HG03460 (cell line): ENCODE data around the gene MED13L.

Source experiments
- ATAC-seq: cut with Tn5 transposase; IDR thresholded peaks from one replicate; pipeline ENCODE4 v1.9.1; 2021; ENCODE audit not compliant: unreplicated experiment

MED13L gene

GRCh38 chr12:116277467-116278278 lies at the start of gene MED13L:
MED13L (minus strand) TSS chr12:116277693; CDS start chr12:116277131, 562 bp downstream.
- peak; percentile 80 for ATAC-seq

GRCh38 chr12:116325336-116325664 lies 47.8 kb upstream of the MED13L start:
- ATAC-seq = peak; percentile 82

GRCh38 chr12:116324654-116325335 lies 47.3 kb upstream of the MED13L start:
- peak; percentile 42 for ATAC-seq

GRCh38 chr12:116323406-116324386 lies 46.2 kb upstream of the MED13L start:
- no peak for ATAC-seq

GRCh38 chr12:116321913-116322312 lies 44.4 kb upstream of the MED13L start:
- no peak for ATAC-seq

- no peak for ATAC-seq
These were observed 43.3 kb upstream of the MED13L start for GRCh38 chr12:116320791-116321217.

GRCh38 chr12:116319898-116320621 lies 42.6 kb upstream of the MED13L start:
- ATAC-seq = no peak

- no peak for ATAC-seq
These were observed 41.9 kb upstream of the MED13L start for GRCh38 chr12:116319233-116319897.

- no peak for ATAC-seq
These were observed 41.2 kb upstream of the MED13L start for GRCh38 chr12:116318576-116319232.

- no peak for ATAC-seq
These were observed 40.6 kb upstream of the MED13L start for GRCh38 chr12:116317986-116318575.

- no peak for ATAC-seq
These were observed 39.6 kb upstream of the MED13L start for GRCh38 chr12:116317139-116317538.

- no peak for ATAC-seq
These were observed 37.0 kb upstream of the MED13L start for GRCh38 chr12:116314477-116314876.

GRCh38 chr12:116313194-116313927 lies 35.9 kb upstream of the MED13L start:
- ATAC-seq = no peak

- ATAC-seq = no peak
These were observed 32.6 kb upstream of the MED13L start for GRCh38 chr12:116310082-116310481.

GRCh38 chr12:116309343-116309742 lies 31.9 kb upstream of the MED13L start:
- no peak for ATAC-seq

- ATAC-seq = no peak
These were observed 31.2 kb upstream of the MED13L start for GRCh38 chr12:116308647-116309046.

- ATAC-seq = no peak
These were observed 29.5 kb upstream of the MED13L start for GRCh38 chr12:116306968-116307367.

- ATAC-seq = no peak
These were observed 29.0 kb upstream of the MED13L start for GRCh38 chr12:116306506-116306905.
